Lung (tissue), 12 donors: Measurements from ENCODE around the gene UBA1. TPM values are rescaled to one million over a fixed set of nuclear protein-coding genes. Genes with fewer than 3 reads are reported as not detected.

Experiments used
- ATAC-seq: fragments of 200-7000 bp; cut with Tn5 transposase; one replicate; pipeline ENCODE4 v1.9.1; 2020; ENCODE audit warnings: moderate number of reproducible peaks; ENCODE audit not compliant: insufficient read depth, low FRiP score
- DNase-seq, 3 donors: peaks; one replicate each; pipeline ENCODE4 v3.0.0-alpha.2; 2013 to 2017
- H3K27ac ChIP-seq, 2 donors: one replicate each; pipeline ENCODE4 v1.5.1; 2013; ENCODE audit warnings: mild to moderate bottlenecking in 2 of 2, moderate library complexity in 2 of 2, control low read depth in 1 of 2, inconsistent platforms in 1 of 2, low read depth in 1 of 2, low read length in 1 of 2
- H3K27me3 ChIP-seq, 3 donors: one replicate each; pipeline ENCODE4 v1.5.1; 2013; ENCODE audit warnings: low read length in 2 of 3; ENCODE audit not compliant: control insufficient read depth in 3 of 3, insufficient read depth in 3 of 3
- H3K36me3 ChIP-seq, 4 donors: one replicate each; pipeline ENCODE4 v1.5.1; 2013; ENCODE audit warnings: low read length in 4 of 4, mild to moderate bottlenecking in 1 of 4, moderate library complexity in 1 of 4; ENCODE audit not compliant: control insufficient read depth in 4 of 4, insufficient read depth in 4 of 4
- H3K4me1 ChIP-seq, 5 donors: one replicate each; pipeline ENCODE4 v1.5.1; 2013; ENCODE audit warnings: low read length in 5 of 5, mild to moderate bottlenecking in 2 of 5, moderate library complexity in 1 of 5; ENCODE audit not compliant: control insufficient read depth in 5 of 5, insufficient read depth in 5 of 5
- H3K4me3 ChIP-seq: one replicate; pipeline ENCODE4 v1.5.1; 2013; ENCODE audit warnings: mild to moderate bottlenecking, control low read depth, moderate library complexity
- H3K9ac ChIP-seq, 2 donors: one replicate each; pipeline ENCODE4 v1.5.1; 2013; ENCODE audit warnings: low read length in 2 of 2, control low read depth in 1 of 2; ENCODE audit not compliant: insufficient read depth in 1 of 2
- H3K9me3 ChIP-seq, 4 donors: one replicate each; pipeline ENCODE4 v1.5.1; 2013; ENCODE audit warnings: low read length in 3 of 4, mild to moderate bottlenecking in 1 of 4, moderate library complexity in 1 of 4; ENCODE audit not compliant: control insufficient read depth in 4 of 4, insufficient read depth in 3 of 4
- CTCF ChIP-seq: IDR thresholded peaks from 2 replicates; pipeline ENCODE4 v1.5.1; 2012; ENCODE audit warnings: mild to moderate bottlenecking; ENCODE audit errors: control extremely low read depth, extremely low read depth
- WGBS, 2 donors: extraction: QIAGEN DNeasy Blood & Tissue Kit; methylation state at CpG; one replicate each; pipeline ENCODE4 v1.1.7; 2013; 5-methylcytosine and 5-hydroxymethylcytosine counted together
- polyA plus RNA-seq, 2 donors: library from polyadenylated mRNA; stranded (reverse); fragments of 200-250 nt; gene quantifications; one replicate each; pipeline ENCODE4 v1.2.1, GENCODE V29; 2013
- total RNA-seq, 2 donors: library from RNA; depleted of rRNA in 1 of 2; stranded (reverse); fragments of >200 nt in 1 of 2; gene quantifications; one replicate each; pipeline ENCODE4 v1.2.1, GENCODE V29; 2014 to 2021
- donor health status: control.
- donor health status: control.
- donor health status: Bipolar disorder and iron deficiency.
- donor health status: healthy.
- donor health status: DM: yes; HTN: yes; CAD: no.

The UBA1 gene
- total and polyA plus RNA-seq, 4 donors = 92.5 to 221 (median 131) TPM

DNA sequence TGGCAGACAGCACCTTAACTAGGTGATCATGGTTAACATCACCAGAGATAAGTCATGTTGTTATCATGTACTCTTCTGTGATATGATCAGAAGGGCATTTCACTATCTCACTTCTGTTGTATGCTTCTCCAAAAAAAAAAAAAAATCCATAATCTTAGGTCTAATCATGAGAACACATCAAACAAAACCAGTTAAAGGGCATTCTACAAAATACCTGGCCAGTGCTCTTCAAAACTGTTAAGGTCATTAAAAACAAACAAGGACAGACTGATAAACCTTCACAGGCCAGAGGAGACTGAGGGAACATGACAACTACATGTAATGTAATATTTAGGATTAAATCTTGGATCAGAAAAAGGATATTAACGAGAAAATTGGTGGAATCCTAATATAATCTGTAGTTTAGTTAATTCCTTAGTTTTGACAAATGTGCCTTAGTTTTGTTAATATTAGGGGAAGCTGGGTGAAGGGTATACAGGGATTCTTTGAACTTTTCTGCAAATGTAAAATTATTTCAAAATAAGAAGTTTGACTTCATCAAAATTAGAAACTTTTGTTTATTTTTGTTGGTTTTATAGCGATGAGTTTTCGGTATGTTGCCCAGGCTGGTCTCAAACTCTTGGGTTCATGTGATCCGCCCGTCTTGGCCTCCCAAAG lies 30.6 kb upstream of the UBA1 start:
- WGBS, 2 donors = 88 to 96% methylated on average over 5 of the region's 5 CpGs
- no peak for ATAC-seq
- no peaks in the 10 kb centered on the region for H3K4me1 ChIP-seq

GRCh38 chrX:47164420-47164819 lies 29.2 kb upstream of the UBA1 start:
- Histone ChIP-seq H3K27ac (no peak overlapping the region), H3K4me1 (no peaks in the 10 kb centered on the region), H3K9ac (no peak overlapping the region), H3K36me3 (peaks cover 0 to 5% (median under 1%) of the 10 kb centered on the region in 4 donors), H3K27me3 (peaks cover 0 to 3% (median 3%) of the 10 kb centered on the region in 3 donors), H3K9me3 (no peaks in the 10 kb centered on the region), H3K4me3 (no peak overlapping the region)
- 93% methylated on average over 3 of the region's 3 CpGs for WGBS, 2 donors
- DNase-seq (no peak), ATAC-seq (no peak)
- no peak for TF ChIP-seq CTCF

More for the DNA sequence above, 30.6 kb upstream of the UBA1 start:
- Histone ChIP-seq H3K27me3 (peaks cover 0 to 4% (median under 1%) of the 10 kb centered on the region in 3 donors), H3K27ac (no peak overlapping the region), H3K4me3 (no peak overlapping the region), H3K9me3 (peaks cover 0 to 3% (median 0%) of the 10 kb centered on the region in 4 donors), H3K9ac (no peak overlapping the region), H3K36me3 (peaks cover 0 to 5% (median 0%) of the 10 kb centered on the region in 4 donors)
- no peak for DNase-seq
- no peak for TF ChIP-seq CTCF

- Histone ChIP-seq H3K27me3 (peaks cover 0 to 3% (median 2%) of the 10 kb centered on the region in 3 donors), H3K4me1 (no peaks in the 10 kb centered on the region), H3K9me3 (no peaks in the 10 kb centered on the region), H3K27ac (no peak overlapping the region), H3K36me3 (peaks cover 0 to 6% (median 4%) of the 10 kb centered on the region in 4 donors), H3K4me3 (no peak overlapping the region), H3K9ac (no peak overlapping the region)
- WGBS, 2 donors = 88 to 89% methylated on average over 5 of the region's 5 CpGs
- no peak for DNase-seq
- ATAC-seq = no peak
- TF ChIP-seq CTCF = no peak
Measured at GRCh38 chrX:47166126-47166525, 27.5 kb upstream of the UBA1 start.
